ENCODE results near the gene SPRED3. TPM values are rescaled to one million over a fixed set of nuclear protein-coding genes. Genes with fewer than 3 reads are reported as not detected.

Gene SPRED3
- total and polyA plus RNA-seq, 2 of the 8 experiments (the other 6 are each of a cell fraction or from before 2014, with no cell fraction given): 8.1 to 10.3 TPM

DNA sequence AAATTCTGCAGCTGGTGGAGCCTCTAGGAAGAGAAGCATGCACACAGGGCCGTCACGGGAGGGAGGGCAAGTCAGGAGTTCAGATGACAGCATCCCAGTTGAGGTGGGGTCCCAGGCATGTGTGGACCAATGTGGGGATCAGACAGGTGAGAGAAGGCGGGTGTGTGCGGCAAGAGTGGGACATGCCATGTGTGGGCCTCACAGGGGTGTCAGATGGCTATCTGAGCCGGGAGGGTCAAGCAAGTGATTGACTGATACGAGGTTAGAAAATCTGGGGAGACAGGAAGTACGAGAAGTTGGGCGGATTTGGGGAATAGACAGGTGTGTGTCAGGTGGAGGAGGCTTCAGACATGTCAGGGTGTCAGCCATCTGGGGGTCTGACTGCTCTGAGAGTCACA is 28.6 kb downstream of the SPRED3 start:
- H3K9ac ChIP-seq (replicated peaks in 1 of 4; ENCODE audit: extremely low read depth in 1 of 4, low read depth in 3 of 4, low read length in 3 of 4): no peak overlapping the region
- H2BK5ac ChIP-seq (ENCODE audit: low read depth, low read length): peak overlapping the region; percentile 35; the same call in 1 of the 2 replicates
- FAIRE-seq: no peak

More for the DNA sequence above, 28.6 kb downstream of the SPRED3 start:
- Histone ChIP-seq H2BK15ac (ENCODE audit: low read length) (peak overlapping the region; percentile 88; the same call in 1 of the 2 replicates), H3K4me2 (ENCODE audit: insufficient read depth in 1 of 2, low read depth in 2 of 2, low read length in 2 of 2) (peak overlapping the region; percentile 73 to 97), H3K14ac (ENCODE audit: insufficient read length) (no peak overlapping the region), H3K4me3 (ENCODE audit: extremely low read depth in 1 of 4, insufficient read depth in 2 of 4, low read depth in 3 of 4, low read length in 4 of 4) (peak overlapping the region in 2 of 4 experiments; percentile 51 to 68; a peak in 2 of 8 replicates), H4K5ac (ENCODE audit: insufficient read length, low read depth, low read length) (no peak overlapping the region), H3K18ac (ENCODE audit: extremely low read depth, low read length) (peak overlapping the region; percentile 60; the same call in 1 of the 2 replicates), H2AK5ac (ENCODE audit: low read depth, low read length) (no peak overlapping the region), H3K79me1 (ENCODE audit: low read depth, low read length) (no peaks in the 10 kb centered on the region), H3K4ac (replicated peaks; ENCODE audit: insufficient read length, low read depth, low read length) (no peak overlapping the region), H2BK20ac (ENCODE audit: low read length) (0 out of 2 replicates have a peak overlapping the region, but pooled peaks have one; percentile 61), H4K91ac (replicated peaks; ENCODE audit: insufficient read length, low read length) (peak overlapping the region; percentile 7), H3K79me2 (ENCODE audit: control insufficient read depth in 1 of 2, insufficient read depth in 2 of 2, low read length in 2 of 2) (no peaks in the 10 kb centered on the region), H3K56ac (replicated peaks; ENCODE audit: insufficient read length, low read depth, low read length) (no peak overlapping the region), H2BK12ac (ENCODE audit: low read depth, low read length) (0 out of 2 replicates have a peak overlapping the region, but pooled peaks have one; percentile 60), H4K20me1 (replicated peaks in 1 of 2; ENCODE audit: control insufficient read depth in 1 of 2, insufficient read depth in 2 of 2, low read length in 2 of 2) (no peaks in the 10 kb centered on the region), H3K4me1 (replicated peaks in 1 of 4; ENCODE audit: control insufficient read depth in 3 of 4, insufficient read depth in 4 of 4, low read length in 3 of 4) (peaks cover 0 to 12% (median 8%) of the 10 kb centered on the region in 4 experiments; a peak in 5 of 7 replicates), H4K8ac (ENCODE audit: extremely low read depth, insufficient read depth, low read length) (peak overlapping the region; percentile 20), H3K23me2 (ENCODE audit: low read depth, low read length) (peaks cover 7% of the 10 kb centered on the region), H3K27me3 (replicated peaks in 1 of 4; ENCODE audit: control insufficient read depth in 3 of 4, extremely low read depth in 1 of 4, insufficient read depth in 3 of 4, low read length in 3 of 4) (peaks cover 0 to 9% (median 5%) of the 10 kb centered on the region in 4 experiments; a peak in 5 of 7 replicates), H3K27ac (ENCODE audit: low read depth, low read length) (no peak overlapping the region), H2AFZ (ENCODE audit: low read length) (no peak overlapping the region), H3K23ac (ENCODE audit: insufficient read length) (no peak overlapping the region), H2BK120ac (replicated peaks; ENCODE audit: low read depth, low read length) (peak overlapping the region; percentile 38), H3K36me3 (ENCODE audit: control insufficient read depth in 2 of 4, insufficient read depth in 4 of 4, low read length in 3 of 4) (no peaks in the 10 kb centered on the region), H3K9me3 (ENCODE audit: insufficient read depth in 2 of 2, low read depth in 1 of 2, low read length in 1 of 2) (no peaks in the 10 kb centered on the region)
- POLR2A ChIA-PET (ENCODE audit: partially characterized antibody): interaction anchor here (1.1 to 2.2 kb wide), 3 partner anchors 14 to 34 kb away, joined by 3 to 7 read pairs (median 3); partner anchors contain the start of genes FAM98C and GGN
- CTCF ChIA-PET (ENCODE audit: partially characterized antibody): interaction anchor here (0.9 kb wide), 1 partner anchor 14 kb away, joined by 4 read pairs; the partner anchor contains the start of gene FAM98C
- 85% methylated on average over 8 of the region's 8 CpGs; no CpG with 5 or more reads in 1 of the 2 experiments for WGBS, 2 experiments (ENCODE audit: extremely low coverage in 1 of 2, insufficient coverage in 1 of 2, insufficient read length in 1 of 2, insufficient replicate concordance in 2 of 2, low coverage in 1 of 2, low lambda C conversion rate in 2 of 2, missing lambda C conversion rate in 1 of 2)
- DNase-seq (ENCODE audit: low read depth in 1 of 2, low spot score in 2 of 2): no peak
- TF ChIP-seq POU5F1 (IDR thresholded peaks at IDR 0.05; ENCODE audit: low read depth, low read length) (no peak), GTF2F1 (IDR thresholded peaks at IDR 0.05; ENCODE audit: borderline replicate concordance, low read depth, low read length) (no peak)
- TF ChIP-seq, protein P1, sequence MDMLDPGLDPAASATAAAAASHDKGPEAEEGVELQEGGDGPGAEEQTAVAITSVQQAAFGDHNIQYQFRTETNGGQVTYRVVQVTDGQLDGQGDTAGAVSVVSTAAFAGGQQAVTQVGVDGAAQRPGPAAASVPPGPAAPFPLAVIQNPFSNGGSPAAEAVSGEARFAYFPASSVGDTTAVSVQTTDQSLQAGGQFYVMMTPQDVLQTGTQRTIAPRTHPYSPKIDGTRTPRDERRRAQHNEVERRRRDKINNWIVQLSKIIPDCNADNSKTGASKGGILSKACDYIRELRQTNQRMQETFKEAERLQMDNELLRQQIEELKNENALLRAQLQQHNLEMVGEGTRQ (IDR thresholded peaks at IDR 0.05; ENCODE audit: low read length): no peak
